A549 (cell line): ENCODE measurements around the gene SMIM30. TPM values are rescaled to one million over a fixed set of nuclear protein-coding genes. Genes with fewer than 3 reads are reported as not detected.

ENCODE experiments used
- ATAC-seq, 2 experiments: fragments of 200-7000 bp in 1 of 2; fragments of >200 bp in 1 of 2; cut with Nextera tagmentation in 1 of 2; cut with Tn5 transposase in 1 of 2; 3 replicates each; pipeline versions ENCODE4 v1.8.0 to v1.9.1; 2018 to 2020; ENCODE audit warnings: mild to moderate bottlenecking in 1 of 2, moderate library complexity in 1 of 2
- CTCF ChIA-PET: fragments of 300-600 bp; sonication (Branson Sonifier 250); formaldehyde crosslinking; extraction: SDS; loops from one replicate; lab custom pipeline; 2021; ENCODE audit warnings: antibody characterized with exemption, inconsistent platforms; lab: Yijun Ruan, JAX
- POLR2A ChIA-PET: fragments of 350-600 bp; formaldehyde crosslinking; extraction: SDS; loops from one replicate; lab custom pipeline; 2021; ENCODE audit warnings: antibody characterized with exemption, inconsistent platforms; lab: Yijun Ruan, JAX
- DNase-seq, 2 experiments: peaks; one replicate each; pipeline versions ENCODE4 v3.0.0 to v3.0.0-alpha.2; 2011 to 2016; ENCODE audit warnings: low read depth in 1 of 2, low spot score in 1 of 2
- FAIRE-seq: peaks from 2 replicates; lab custom pipeline; 2011; peaks lifted over from hg19 to GRCh38; lab: Jason Lieb, UNC
- H3K27ac ChIP-seq, 2 experiments: fragments of >200 bp; sonication (Bioruptor Twin); formaldehyde crosslinking; 3 replicates each; pipeline ENCODE4 v1.5.1; 2016 to 2017
- H3K4me1 ChIP-seq: fragments of >200 bp; sonication (Bioruptor Twin); formaldehyde crosslinking; 3 replicates; pipeline ENCODE4 v1.6.1; 2016
- H3K4me2 ChIP-seq: fragments of >200 bp; sonication (Bioruptor Twin); formaldehyde crosslinking; 3 replicates; pipeline ENCODE4 v1.6.1; 2016
- H3K4me3 ChIP-seq: fragments of >200 bp; sonication (Bioruptor Twin); formaldehyde crosslinking; 3 replicates; pipeline ENCODE4 v1.5.1; 2016
- H3K9me3 ChIP-seq: fragments of >200 bp; sonication (Bioruptor Twin); formaldehyde crosslinking; 3 replicates; pipeline ENCODE4 v1.6.1; 2016
- BHLHE40 ChIP-seq: IDR thresholded peaks from 2 replicates; pipeline ENCODE4 v1.6.1; 2012; ENCODE audit warnings: low read depth, low read length, inconsistent platforms
- CBX2 ChIP-seq: fragments of 200-600 bp; sonication (generic); IDR thresholded peaks from 2 replicates; pipeline ENCODE4 v1.6.1; 2016; ENCODE audit warnings: low read depth, mild to moderate bottlenecking, borderline replicate concordance
- CBX8 ChIP-seq: fragments of 200-600 bp; sonication (generic); IDR thresholded peaks from 2 replicates; pipeline ENCODE4 v1.6.1; 2016
- CHD4 ChIP-seq: fragments of 200-600 bp; sonication (generic); IDR thresholded peaks from 2 replicates; pipeline ENCODE4 v1.6.1; 2016; ENCODE audit warnings: antibody characterized with exemption, mild to moderate bottlenecking, borderline replicate concordance
- EHMT2 ChIP-seq: fragments of 200-600 bp; sonication (generic); IDR thresholded peaks from 2 replicates; pipeline ENCODE4 v1.6.1; 2016; ENCODE audit warnings: antibody characterized with exemption, low read depth, mild to moderate bottlenecking, moderate library complexity
- FOXS1 ChIP-seq: fragments of 250-450 bp; sonication (Bioruptor Pico); IDR thresholded peaks from 2 replicates; pipeline ENCODE4 v1.5.0; 2020; ENCODE audit warnings: mild to moderate bottlenecking, moderate library complexity
- GATA3 ChIP-seq: IDR thresholded peaks from 2 replicates; pipeline ENCODE4 v1.6.1; 2012; ENCODE audit warnings: borderline replicate concordance
- HEYL ChIP-seq: fragments of 250-450 bp; sonication (Bioruptor Pico); IDR thresholded peaks from 2 replicates; pipeline ENCODE4 v1.8.0; 2021; ENCODE audit warnings: mild to moderate bottlenecking, moderate library complexity
- HOXA7 ChIP-seq: fragments of 250-450 bp; sonication (Bioruptor Pico); IDR thresholded peaks from 2 replicates; pipeline ENCODE4 v1.5.0; 2020; ENCODE audit warnings: mild to moderate bottlenecking, moderate library complexity
- HOXB13 ChIP-seq: fragments of 250-450 bp; sonication (Bioruptor Pico); IDR thresholded peaks from 2 replicates; pipeline ENCODE4 v1.5.0; 2020; ENCODE audit warnings: low read depth, mild to moderate bottlenecking, moderate library complexity
- MAFK ChIP-seq: fragments of 450-650 bp; IDR thresholded peaks from 2 replicates; pipeline ENCODE4 v1.6.1; 2014; ENCODE audit not compliant: partially characterized antibody
- MYC ChIP-seq: IDR thresholded peaks from 2 replicates; pipeline ENCODE4 v1.6.1; 2012; ENCODE audit warnings: mild to moderate bottlenecking, inconsistent platforms, low read length, improper control_type of control experiment, borderline replicate concordance
- RARB ChIP-seq: fragments of 250-450 bp; sonication (Bioruptor Pico); IDR thresholded peaks from 2 replicates; pipeline ENCODE4 v1.8.0; 2021; ENCODE audit warnings: mild to moderate bottlenecking, moderate library complexity
- RCOR1 ChIP-seq: fragments of 150-350 bp; IDR thresholded peaks from 2 replicates; pipeline ENCODE4 v1.6.1; 2014; ENCODE audit warnings: antibody characterized with exemption, low read length, low read depth
- RFX5 ChIP-seq: fragments of 450-650 bp; IDR thresholded peaks from 2 replicates; pipeline ENCODE4 v1.7.1; 2014; ENCODE audit warnings: antibody characterized with exemption, mild to moderate bottlenecking, moderate library complexity
- RNF2 ChIP-seq: fragments of 200-600 bp; sonication (generic); IDR thresholded peaks from 2 replicates; pipeline ENCODE4 v1.6.1; 2016; ENCODE audit warnings: low read depth, mild to moderate bottlenecking, antibody characterized with exemption, moderate library complexity, borderline replicate concordance
- SMC3 ChIP-seq: fragments of >200 bp; sonication (Bioruptor Twin); formaldehyde crosslinking; IDR thresholded peaks from 3 replicates; pipeline ENCODE4 v1.6.1; 2018; ENCODE audit warnings: inconsistent platforms
- TP53 ChIP-seq: fragments of 250-450 bp; sonication (Bioruptor Pico); IDR thresholded peaks from 2 replicates; pipeline ENCODE4 v1.5.0; 2021; ENCODE audit warnings: mild to moderate bottlenecking, moderate library complexity
- ZC3H11A ChIP-seq: fragments of 450-650 bp; IDR thresholded peaks from 2 replicates; pipeline ENCODE4 v1.6.1; 2014; ENCODE audit warnings: antibody characterized with exemption, mild to moderate bottlenecking
- ZFP36 ChIP-seq: fragments of 450-650 bp; IDR thresholded peaks from 2 replicates; pipeline ENCODE4 v1.6.1; 2014; ENCODE audit warnings: borderline replicate concordance; ENCODE audit not compliant: partially characterized antibody
- ZNF302 ChIP-seq: fragments of 250-450 bp; sonication (Bioruptor Pico); IDR thresholded peaks from 2 replicates; pipeline ENCODE4 v1.9.0; 2021; ENCODE audit warnings: inconsistent platforms, mild to moderate bottlenecking, moderate library complexity
- ZSCAN20 ChIP-seq: fragments of 250-450 bp; sonication (Bioruptor Pico); IDR thresholded peaks from 2 replicates; pipeline ENCODE4 v1.8.0; 2022; ENCODE audit warnings: mild to moderate bottlenecking, moderate library complexity
- WGBS: methylation state at CpG from one replicate; pipeline ENCODE4 v1.1.6; 2017; ENCODE audit errors: missing lambda C conversion rate; 5-methylcytosine and 5-hydroxymethylcytosine counted together
- polyA plus RNA-seq, 4 experiments: library from polyadenylated mRNA; depleted of rRNA in 3 of 4; stranded (reverse); fragments of >200 nt; fragmentation: RNase III in 1 of 4; extraction: RNeasy Plus Mini Kit Qiagen cat#74134 plus additional on column Dnase treatment in 1 of 4; gene quantifications; 2 replicates in 3 of 4; 3 replicates in 1 of 4; pipeline ENCODE4 v1.2.3, GENCODE V29; 2011 to 2017
- TF ChIP-seq, protein P1 (sequence below): fragments of 250-450 bp; sonication (Bioruptor Pico); IDR thresholded peaks from 2 replicates; pipeline ENCODE4 v1.5.0; 2020; ENCODE audit warnings: low read depth, mild to moderate bottlenecking, moderate library complexity
- TF ChIP-seq, protein P2 (sequence below): fragments of >200 bp; sonication (Bioruptor Twin); formaldehyde crosslinking; IDR thresholded peaks from 3 replicates; pipeline ENCODE4 v1.6.1; 2016
- TF ChIP-seq, protein P3 (sequence below): IDR thresholded peaks from 2 replicates; pipeline ENCODE4 v1.6.1; 2012; ENCODE audit warnings: low read depth, borderline replicate concordance
- TF ChIP-seq, protein P4 (sequence below): fragments of 450-650 bp; IDR thresholded peaks from 2 replicates; pipeline ENCODE4 v1.6.1; 2014; ENCODE audit warnings: antibody characterized with exemption
- TF ChIP-seq, protein P5 (sequence below): fragments of >200 bp; sonication (Bioruptor Twin); formaldehyde crosslinking; IDR thresholded peaks from 3 replicates; pipeline ENCODE4 v1.5.1; 2016

SMIM30 gene
- polyA plus RNA-seq, 2 of the 4 experiments (the other 2 are of a cell fraction), result 47.1 to 62.7 TPM

DNA sequence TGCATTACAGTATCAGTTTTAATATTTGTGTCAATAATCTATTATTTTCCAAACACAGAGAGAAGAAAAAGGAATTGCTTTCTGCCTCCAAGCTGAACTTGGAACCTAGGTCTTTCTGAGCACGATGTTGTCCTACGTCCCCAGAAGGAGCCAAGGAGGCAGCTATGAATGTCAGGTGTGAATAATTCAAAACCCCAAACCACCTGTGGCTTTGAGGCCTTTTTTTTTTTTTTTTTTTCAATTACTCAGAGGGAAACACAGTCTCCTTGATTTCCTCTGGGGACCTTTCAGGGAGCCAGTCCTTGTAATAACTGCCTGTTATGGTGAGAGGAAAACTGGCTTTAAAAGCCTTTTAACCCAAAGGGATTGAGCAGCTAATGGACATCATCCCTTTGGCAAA lies 40.0 kb downstream of the SMIM30 start:
- ATAC-seq, result no peak
- Histone ChIP-seq H3K27ac (no peak overlapping the region), H3K4me1 (no peaks in the 10 kb centered on the region), H3K4me2 (no peak overlapping the region), H3K4me3 (no peak overlapping the region), H3K9me3 (no peaks in the 10 kb centered on the region)
- TF ChIP-seq ZNF302 (no peak), RCOR1 (no peak), RFX5 (no peak), FOXS1 (CRISPR knock-in tag) (no peak), EHMT2 (no peak), CBX8 (no peak), MYC (no peak), HOXB13 (CRISPR knock-in tag) (no peak), RNF2 (no peak)
- TF ChIP-seq, protein P1, sequence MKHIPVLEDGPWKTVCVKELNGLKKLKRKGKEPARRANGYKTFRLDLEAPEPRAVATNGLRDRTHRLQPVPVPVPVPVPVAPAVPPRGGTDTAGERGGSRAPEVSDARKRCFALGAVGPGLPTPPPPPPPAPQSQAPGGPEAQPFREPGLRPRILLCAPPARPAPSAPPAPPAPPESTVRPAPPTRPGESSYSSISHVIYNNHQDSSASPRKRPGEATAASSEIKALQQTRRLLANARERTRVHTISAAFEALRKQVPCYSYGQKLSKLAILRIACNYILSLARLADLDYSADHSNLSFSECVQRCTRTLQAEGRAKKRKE (CRISPR knock-in tag), result no peak
- TF ChIP-seq, protein P2, sequence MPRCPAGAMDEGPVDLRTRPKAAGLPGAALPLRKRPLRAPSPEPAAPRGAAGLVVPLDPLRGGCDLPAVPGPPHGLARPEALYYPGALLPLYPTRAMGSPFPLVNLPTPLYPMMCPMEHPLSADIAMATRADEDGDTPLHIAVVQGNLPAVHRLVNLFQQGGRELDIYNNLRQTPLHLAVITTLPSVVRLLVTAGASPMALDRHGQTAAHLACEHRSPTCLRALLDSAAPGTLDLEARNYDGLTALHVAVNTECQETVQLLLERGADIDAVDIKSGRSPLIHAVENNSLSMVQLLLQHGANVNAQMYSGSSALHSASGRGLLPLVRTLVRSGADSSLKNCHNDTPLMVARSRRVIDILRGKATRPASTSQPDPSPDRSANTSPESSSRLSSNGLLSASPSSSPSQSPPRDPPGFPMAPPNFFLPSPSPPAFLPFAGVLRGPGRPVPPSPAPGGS, result no peak
- TF ChIP-seq, protein P3, sequence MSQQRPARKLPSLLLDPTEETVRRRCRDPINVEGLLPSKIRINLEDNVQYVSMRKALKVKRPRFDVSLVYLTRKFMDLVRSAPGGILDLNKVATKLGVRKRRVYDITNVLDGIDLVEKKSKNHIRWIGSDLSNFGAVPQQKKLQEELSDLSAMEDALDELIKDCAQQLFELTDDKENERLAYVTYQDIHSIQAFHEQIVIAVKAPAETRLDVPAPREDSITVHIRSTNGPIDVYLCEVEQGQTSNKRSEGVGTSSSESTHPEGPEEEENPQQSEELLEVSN, result no peak
- POLR2A ChIA-PET, result no interaction called here
- FAIRE-seq, result no peak
- DNase-seq, result no peak
- CTCF ChIA-PET, result interaction anchor here (0.6 kb wide), 1 partner anchor 22 kb away, joined by 3 read pairs; no protein-coding TSS in a partner anchor
- WGBS, result 1% methylated on average over 2 of the region's 2 CpGs

DNA sequence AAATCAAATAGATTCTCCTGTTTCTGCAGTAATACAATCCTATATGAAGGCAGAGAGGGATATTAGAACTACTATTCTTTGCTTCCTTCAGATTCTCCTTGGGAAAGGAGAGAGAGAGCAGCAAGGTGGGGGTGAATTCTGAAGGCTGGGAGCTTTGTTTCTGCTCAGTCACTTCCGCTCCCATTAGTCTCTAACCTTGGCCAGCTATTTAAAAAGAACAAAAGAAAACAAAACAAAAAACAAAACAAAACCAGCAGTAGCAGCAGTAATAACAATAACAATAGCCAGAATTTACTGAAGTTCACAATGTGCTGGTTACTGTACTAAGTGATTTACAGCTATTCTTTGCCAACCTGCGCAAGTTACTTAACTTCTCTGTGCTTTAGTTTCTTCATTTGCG lies 41.7 kb downstream of the SMIM30 start:
- ATAC-seq (no peak), FAIRE-seq (no peak), DNase-seq (no peak)
- no peak overlapping the region for H3K4me2 ChIP-seq
- no peak overlapping the region for H3K4me3 ChIP-seq
- H3K9me3 ChIP-seq, result no peaks in the 10 kb centered on the region
- POLR2A ChIA-PET, result no interaction called here
- CTCF ChIA-PET, result interaction anchor here (1.1 to 1.4 kb wide), 2 partner anchors 18 to 527 kb away, joined by 3 to 4 read pairs; no protein-coding TSS in a partner anchor
- no peaks in the 10 kb centered on the region for H3K4me1 ChIP-seq
- TF ChIP-seq BHLHE40 (no peak), GATA3 (no peak), RCOR1 (no peak), HEYL (CRISPR knock-in tag) (no peak)
- 48% methylated on average over 3 of the region's 3 CpGs for WGBS
- no peak overlapping the region for H3K27ac ChIP-seq

DNA sequence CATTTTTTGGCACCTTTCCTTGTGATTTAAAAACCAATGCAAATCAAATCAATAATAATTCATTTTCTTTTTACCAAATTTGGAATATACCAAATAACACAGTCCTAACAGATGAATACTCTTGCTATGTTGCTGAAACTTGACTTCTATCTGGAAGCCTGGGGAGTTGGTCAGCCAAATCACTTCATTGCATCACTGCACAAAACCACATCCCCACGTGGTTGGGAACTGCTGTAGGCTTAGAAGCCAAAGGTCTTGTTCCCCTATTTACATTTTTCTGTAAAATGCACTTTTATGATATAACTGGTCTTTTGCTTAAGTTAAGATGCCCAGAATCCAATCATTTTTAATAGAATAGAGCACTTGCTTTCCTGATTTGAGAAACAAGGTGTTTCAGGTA lies 46.9 kb downstream of the SMIM30 start:
- 0% methylated on average over 1 of the region's 1 CpG for WGBS
- POLR2A ChIA-PET, result no interaction called here
- ATAC-seq, result no peak
- no peak overlapping the region for H3K27ac ChIP-seq
- TF ChIP-seq, protein P4, sequence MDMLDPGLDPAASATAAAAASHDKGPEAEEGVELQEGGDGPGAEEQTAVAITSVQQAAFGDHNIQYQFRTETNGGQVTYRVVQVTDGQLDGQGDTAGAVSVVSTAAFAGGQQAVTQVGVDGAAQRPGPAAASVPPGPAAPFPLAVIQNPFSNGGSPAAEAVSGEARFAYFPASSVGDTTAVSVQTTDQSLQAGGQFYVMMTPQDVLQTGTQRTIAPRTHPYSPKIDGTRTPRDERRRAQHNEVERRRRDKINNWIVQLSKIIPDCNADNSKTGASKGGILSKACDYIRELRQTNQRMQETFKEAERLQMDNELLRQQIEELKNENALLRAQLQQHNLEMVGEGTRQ, result no peak
- no peak for TF ChIP-seq RARB
- TF ChIP-seq TP53, result no peak
- no peak for TF ChIP-seq CBX2
- TF ChIP-seq HOXA7 (CRISPR knock-in tag), result no peak
- no peak for TF ChIP-seq MYC
- no peak for TF ChIP-seq ZSCAN20
- TF ChIP-seq, protein P5, sequence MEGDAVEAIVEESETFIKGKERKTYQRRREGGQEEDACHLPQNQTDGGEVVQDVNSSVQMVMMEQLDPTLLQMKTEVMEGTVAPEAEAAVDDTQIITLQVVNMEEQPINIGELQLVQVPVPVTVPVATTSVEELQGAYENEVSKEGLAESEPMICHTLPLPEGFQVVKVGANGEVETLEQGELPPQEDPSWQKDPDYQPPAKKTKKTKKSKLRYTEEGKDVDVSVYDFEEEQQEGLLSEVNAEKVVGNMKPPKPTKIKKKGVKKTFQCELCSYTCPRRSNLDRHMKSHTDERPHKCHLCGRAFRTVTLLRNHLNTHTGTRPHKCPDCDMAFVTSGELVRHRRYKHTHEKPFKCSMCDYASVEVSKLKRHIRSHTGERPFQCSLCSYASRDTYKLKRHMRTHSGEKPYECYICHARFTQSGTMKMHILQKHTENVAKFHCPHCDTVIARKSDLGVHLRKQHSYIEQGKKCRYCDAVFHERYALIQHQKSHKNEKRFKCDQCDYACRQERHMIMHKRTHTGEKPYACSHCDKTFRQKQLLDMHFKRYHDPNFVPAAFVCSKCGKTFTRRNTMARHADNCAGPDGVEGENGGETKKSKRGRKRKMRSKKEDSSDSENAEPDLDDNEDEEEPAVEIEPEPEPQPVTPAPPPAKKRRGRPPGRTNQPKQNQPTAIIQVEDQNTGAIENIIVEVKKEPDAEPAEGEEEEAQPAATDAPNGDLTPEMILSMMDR, result no peak
- TF ChIP-seq, protein P2, result no peak
- no peak for TF ChIP-seq CHD4
- no peak for TF ChIP-seq SMC3
- TF ChIP-seq ZFP36, result no peak
- TF ChIP-seq ZC3H11A, result no peak
- TF ChIP-seq MAFK, result no peak
- H3K4me2 ChIP-seq, result no peak overlapping the region
- FAIRE-seq, result no peak
- H3K4me1 ChIP-seq, result no peaks in the 10 kb centered on the region
- no peak overlapping the region for H3K4me3 ChIP-seq
- no peaks in the 10 kb centered on the region for H3K9me3 ChIP-seq
- CTCF ChIA-PET, result no interaction called here
- DNase-seq, result no peak
